ENCODE measurements around the gene RMRP. TPM values are rescaled to one million over a fixed set of nuclear protein-coding genes. Genes with fewer than 3 reads are reported as not detected.
"Not testable (repeated sequence)": the region's sequence is repeated elsewhere in the genome, so short reads cannot be mapped to it uniquely, and the experiment has no call there.

Gene RMRP
- total and polyA plus RNA-seq, 11 donors = 118 to 18,741 (median 5,656) TPM

GRCh38 chr9:35616681-35617459 is 40.9 kb downstream of the RMRP start:
- peak overlapping the region in 1 of 12 donors; percentile 54 for H3K27ac ChIP-seq
- H3K4me1 ChIP-seq = peaks cover 0 to 37% (median 4%) of the 10 kb centered on the region in 12 donors
- 7 to 13% (median 9%) methylated on average over 29 to 51 of the region's 51 CpGs for WGBS, 4 donors
- H3K27me3 ChIP-seq = peaks cover 0 to 18% (median 0%) of the 10 kb centered on the region in 9 donors
- no peaks in the 10 kb centered on the region for H3K36me3 ChIP-seq
- H3K4me3 ChIP-seq = peak overlapping the region; percentile 25 to 62 (median 45)
- TF ChIP-seq CTCF (IDR thresholded peaks at IDR 0.05) (peak in 1 of 12 donors; percentile 15), POLR2A (IDR thresholded peaks at IDR 0.05) (no peak)
- intact Hi-C loops (cut with DNase I) = no loop called here
- H3K9me3 ChIP-seq = no peaks in the 10 kb centered on the region
- peak; percentile 50 to 78 (median 64) for ATAC-seq
- peak; percentile 72 to 87 (median 78) for DNase-seq

GRCh38 chr9:35615981-35616680 is 41.7 kb downstream of the RMRP start:
- 70 to 76% (median 71%) methylated on average over 17 of the region's 17 CpGs for WGBS, 4 donors
- H3K4me3 ChIP-seq = peak overlapping the region in 1 of 12 donors; percentile 62
- no peak for ATAC-seq
- intact Hi-C loops (cut with DNase I) = no loop called here
- DNase-seq = no peak
- H3K36me3 ChIP-seq = no peaks in the 10 kb centered on the region
- no peaks in the 10 kb centered on the region for H3K9me3 ChIP-seq
- no peak overlapping the region for H3K27ac ChIP-seq
- H3K4me1 ChIP-seq = peaks cover 0 to 37% (median 4%) of the 10 kb centered on the region in 12 donors
- H3K27me3 ChIP-seq = peaks cover 0 to 18% (median 0%) of the 10 kb centered on the region in 9 donors
- TF ChIP-seq CTCF (IDR thresholded peaks at IDR 0.05) (no peak), POLR2A (IDR thresholded peaks at IDR 0.05) (no peak)

GRCh38 chr9:35612843-35613242 is 45.0 kb downstream of the RMRP start:
- TF ChIP-seq POLR2A (IDR thresholded peaks at IDR 0.05) (no peak), CTCF (IDR thresholded peaks at IDR 0.05) (no peak)
- DNase-seq (no peak), ATAC-seq (no peak)
- H3K9me3 ChIP-seq = no peaks in the 10 kb centered on the region
- intact Hi-C loops (cut with DNase I) = no loop called here
- peaks cover 0 to 17% (median 0%) of the 10 kb centered on the region in 9 donors for H3K27me3 ChIP-seq
- WGBS, 4 donors = 74 to 93% (median 90%) methylated on average over 2 of the region's 2 CpGs
- no peak overlapping the region for H3K4me3 ChIP-seq
- peaks cover 0 to 26% (median 22%) of the 10 kb centered on the region in 9 donors for H3K36me3 ChIP-seq
- H3K4me1 ChIP-seq = peaks cover 0 to 16% (median 4%) of the 10 kb centered on the region in 12 donors
- no peak overlapping the region for H3K27ac ChIP-seq

- intact Hi-C loops (cut with DNase I); H3K4me3 ChIP-seq; H3K9me3 ChIP-seq; DNase-seq; H3K27me3 ChIP-seq; ATAC-seq; H3K27ac ChIP-seq: not testable (repeated sequence)
- peaks cover 0 to 10% (median 1%) of the 10 kb centered on the region in 12 donors for H3K4me1 ChIP-seq
- peaks cover 0 to 34% (median 28%) of the 10 kb centered on the region in 9 donors for H3K36me3 ChIP-seq
- WGBS, 4 donors = 88 to 96% (median 95%) methylated on average over 4 of the region's 4 CpGs
Observed at GRCh38 chr9:35612066-35612465, 45.8 kb downstream of the RMRP start.

Data from heart left ventricle (tissue), 16 donors.